NCI-H2227 (cell line): Measurements from ENCODE around the gene MTR.

Experiments used
- DNase-seq: peaks from one replicate; lab custom pipeline; 2025; ENCODE audit not compliant: unreplicated experiment; lab: John Stamatoyannopoulos, UW

The MTR gene

DNA sequence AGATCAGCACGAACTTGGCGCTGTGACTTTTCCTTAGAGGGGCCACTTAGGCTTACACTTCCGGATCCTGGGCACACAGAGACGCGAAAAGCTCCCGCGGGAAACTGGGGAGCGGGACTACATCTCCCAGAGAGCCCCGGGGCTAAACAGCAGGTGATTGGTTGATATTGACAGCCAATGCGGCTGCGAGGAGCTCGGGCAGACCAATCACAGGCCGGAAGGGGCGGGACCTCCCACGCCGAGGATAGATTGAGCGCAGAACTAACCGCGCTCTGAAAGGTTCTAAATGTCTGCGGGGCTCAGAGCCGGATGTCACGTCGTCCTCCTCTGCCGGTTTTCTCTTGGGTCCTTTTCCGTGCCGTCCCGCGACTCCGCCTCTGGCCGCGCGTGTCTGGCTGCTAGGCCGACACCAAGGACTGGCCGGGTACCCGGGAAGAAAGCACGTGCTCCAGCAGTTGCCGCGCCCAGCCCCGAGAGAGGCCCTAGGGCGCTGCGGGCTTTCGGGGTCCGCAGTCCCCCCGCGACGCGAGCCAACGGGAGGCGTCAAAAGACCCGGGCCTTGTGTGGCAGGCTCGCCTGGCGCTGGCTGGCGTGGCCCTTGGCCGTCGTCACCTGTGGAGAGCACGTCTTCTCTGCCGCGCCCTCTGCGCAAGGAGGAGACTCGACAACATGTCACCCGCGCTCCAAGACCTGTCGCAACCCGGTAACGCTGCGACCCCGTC lies at the start of gene MTR:
Gene MTR (plus strand): TSS at position 258 of the 722 bp plus-strand sequence. CDS start 412 bp downstream, at position 670.
- DNase-seq = peak; percentile 99

DNA sequence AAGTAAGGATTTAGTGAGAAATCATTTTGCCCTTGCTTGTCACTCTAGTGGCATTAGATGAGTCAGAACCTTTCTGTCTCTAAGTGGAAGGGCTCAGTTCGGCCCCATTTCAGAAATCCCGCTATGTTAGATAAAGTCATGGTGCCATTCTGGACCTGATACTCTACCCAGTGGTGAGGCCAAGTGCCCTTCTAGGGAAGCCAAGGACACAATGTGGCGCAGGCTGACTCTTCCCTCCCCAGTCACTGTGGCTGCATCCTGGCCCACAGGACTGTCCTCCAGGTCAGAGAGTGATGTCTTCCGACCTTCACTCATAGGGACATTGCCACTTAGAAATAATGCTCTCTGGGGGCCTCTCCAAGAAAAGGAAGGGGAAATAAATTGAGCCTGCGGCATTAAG lies 48.3 kb upstream of the MTR start:
- no peak for DNase-seq

DNA sequence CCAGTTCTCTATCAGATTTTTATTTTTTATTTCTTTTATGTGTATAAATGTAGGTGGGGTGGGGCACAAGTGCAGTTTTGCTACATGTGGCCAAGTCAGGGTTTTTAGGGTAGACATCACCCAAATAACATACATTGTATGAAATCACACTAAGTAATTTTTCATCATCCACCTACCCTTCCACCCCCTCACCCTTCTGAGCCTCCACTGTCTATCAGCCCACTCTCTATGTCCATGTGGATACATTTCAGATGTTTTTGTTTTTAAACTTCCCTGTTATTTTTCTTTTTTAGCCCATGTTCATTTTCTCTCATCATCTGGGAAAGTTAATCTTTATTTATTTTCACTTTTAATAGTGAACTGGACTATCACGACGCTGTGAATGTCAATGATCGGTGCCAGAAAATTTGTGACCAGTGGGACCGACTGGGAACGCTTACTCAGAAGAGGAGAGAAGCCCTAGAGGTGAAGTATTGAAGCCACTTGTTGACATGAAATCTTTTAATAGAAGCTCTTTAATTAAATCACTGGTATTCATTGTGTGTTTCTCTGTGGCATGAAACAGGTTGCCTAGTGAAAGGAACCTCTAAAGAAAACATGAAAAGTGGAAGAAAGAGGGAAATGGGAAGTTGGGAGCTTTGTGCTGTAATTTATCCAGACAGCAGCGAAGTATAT lies 47.6 kb upstream of the MTR start:
- DNase-seq = no peak

DNA sequence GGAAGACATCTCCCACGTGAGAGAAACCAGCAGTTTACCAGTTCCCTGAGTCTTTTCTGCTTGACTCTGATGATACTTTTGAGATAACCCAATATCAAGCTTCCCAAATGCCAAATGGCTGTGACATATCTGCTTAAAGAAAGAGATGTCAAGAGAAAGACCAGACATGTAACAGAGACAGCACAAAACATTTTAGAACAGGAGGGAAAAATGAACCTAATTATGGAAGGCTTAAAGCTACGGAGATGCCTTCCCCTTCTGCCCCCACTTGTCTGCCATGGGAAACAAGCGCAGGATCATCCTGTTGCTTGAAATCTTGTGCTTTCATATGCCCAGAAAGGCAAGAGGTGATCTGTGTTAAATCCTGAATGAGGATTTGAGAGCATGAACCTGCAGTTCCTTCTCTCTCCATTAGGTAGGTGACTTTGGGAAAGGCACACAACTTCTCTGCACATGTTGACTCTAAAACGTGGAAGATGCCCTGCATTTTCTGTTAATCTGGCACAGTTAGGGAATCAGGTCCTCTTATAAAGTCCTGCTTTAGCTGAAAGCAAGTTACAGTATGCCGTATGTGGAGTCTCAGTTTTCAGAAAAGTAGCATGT lies 46.7 kb upstream of the MTR start:
- DNase-seq = no peak

DNA sequence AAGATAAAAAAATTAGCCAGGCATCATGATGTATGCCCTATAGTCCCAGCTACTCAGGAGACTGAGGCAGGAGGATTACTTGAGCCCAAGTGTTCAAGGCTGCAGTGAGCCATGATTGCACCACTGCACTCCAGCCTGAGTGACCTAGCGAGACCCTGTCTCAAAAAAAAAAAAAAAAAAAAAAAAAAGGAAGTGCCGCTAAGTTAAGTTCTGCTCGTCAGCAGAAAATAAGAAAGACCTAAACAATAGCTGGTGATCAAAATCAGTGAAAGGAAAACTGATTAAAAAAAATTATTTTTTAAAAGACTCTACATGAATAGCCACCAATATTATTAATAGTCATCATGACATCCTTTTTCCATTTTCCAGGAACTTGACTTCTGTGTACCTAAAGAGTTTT lies 44.2 kb upstream of the MTR start:
- DNase-seq = no peak

DNA sequence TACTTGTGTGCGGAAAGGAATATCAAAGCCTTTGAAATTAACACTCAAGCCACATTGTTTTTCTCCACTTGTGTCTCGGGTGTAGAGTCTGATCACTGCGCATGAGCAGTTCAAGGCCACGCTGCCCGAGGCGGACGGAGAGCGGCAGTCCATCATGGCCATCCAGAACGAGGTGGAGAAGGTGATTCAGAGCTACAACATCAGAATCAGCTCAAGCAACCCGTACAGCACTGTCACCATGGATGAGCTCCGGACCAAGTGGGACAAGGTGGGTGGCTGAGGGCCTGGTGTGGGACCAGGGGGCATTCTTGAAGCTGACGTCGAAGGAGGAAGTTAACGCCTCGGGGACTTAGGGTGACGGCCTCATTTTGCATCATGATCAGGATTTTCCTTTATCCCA lies 43.7 kb upstream of the MTR start:
- DNase-seq = no peak

DNA sequence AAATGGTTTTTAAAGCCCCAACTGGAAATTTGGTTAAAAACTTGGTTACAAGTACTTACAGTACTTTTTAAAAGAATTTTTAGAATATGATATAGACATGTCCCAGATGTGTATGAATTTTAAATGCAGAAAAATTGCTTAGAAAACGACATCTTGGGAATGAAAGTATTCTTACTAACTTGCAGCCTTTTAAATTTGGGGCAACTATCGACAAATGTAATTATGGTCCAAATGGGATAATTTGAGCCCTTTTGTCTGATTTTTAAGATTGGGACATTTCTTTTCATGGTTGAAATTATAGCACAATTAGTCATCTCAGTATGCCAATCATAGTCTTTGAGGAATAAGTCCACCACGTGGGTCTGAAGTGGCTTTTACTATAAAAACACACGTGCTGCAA lies 43.2 kb upstream of the MTR start:
- no peak for DNase-seq

DNA sequence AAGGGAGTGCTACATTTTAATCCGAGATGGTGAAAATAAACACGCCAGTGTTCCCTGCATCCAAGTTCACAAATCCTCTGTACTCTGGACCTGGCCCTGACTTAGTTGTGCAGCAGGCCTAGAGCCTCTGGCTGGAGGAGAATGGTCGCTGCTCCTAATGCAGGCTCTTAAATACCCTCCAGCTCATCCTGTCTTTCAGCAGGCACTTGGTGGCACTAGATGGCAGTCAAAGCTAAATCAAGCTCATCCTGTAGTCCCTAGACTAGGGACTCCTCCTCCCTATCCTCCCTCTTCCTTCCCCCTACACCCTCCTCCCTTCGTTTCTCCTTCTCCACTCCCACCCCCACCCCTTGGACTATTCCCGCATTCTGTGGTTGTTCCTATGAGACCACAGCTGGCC lies 41.6 kb upstream of the MTR start:
- peak; percentile 17 for DNase-seq

DNA sequence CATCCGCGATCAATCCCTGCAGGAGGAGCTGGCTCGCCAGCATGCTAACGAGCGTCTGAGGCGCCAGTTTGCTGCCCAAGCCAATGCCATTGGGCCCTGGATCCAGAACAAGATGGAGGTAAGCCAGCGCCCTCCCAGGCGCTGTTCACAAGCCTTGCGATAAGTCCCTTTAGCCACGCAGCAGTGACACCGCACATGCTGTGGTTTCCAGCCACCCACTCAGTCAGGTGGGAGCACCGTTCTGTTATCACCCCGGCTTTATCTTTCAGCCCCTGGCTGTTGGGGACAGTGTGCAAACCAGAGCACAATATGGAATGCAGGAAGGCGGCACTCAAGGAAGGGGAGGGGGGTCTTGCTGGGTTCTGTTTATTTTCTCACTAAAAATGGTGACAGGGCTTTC lies 41.1 kb upstream of the MTR start:
- DNase-seq = no peak

DNA sequence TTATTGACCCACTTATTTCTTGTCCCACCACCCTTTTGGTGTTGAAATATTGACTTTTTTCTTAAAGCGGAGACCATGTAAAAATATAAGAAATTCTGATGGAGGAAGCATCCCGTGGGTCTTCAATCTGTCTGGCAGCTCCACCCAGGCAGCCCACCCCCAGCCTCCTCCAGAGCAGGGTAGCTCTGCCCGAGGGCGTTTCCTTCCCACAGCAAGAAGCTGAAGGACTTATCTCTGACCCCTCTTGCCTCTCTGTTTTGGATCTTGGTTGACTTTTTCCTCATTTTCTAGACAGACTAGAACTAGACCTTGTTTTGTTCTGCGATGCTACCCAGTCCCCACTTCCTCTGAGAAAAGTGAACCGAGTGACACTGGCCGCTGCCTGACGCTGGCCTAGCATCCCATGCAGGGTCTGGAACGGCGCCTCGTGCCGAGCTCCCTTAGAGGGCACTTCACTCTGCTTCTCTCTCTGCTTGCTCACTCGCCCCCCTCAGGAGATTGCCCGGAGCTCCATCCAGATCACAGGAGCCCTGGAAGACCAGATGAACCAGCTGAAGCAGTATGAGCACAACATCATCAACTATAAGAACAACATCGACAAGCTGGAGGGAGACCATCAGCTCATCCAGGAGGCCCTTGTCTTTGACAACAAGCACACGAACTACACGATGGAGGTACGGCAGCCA lies 40.4 kb upstream of the MTR start:
- DNase-seq = no peak

DNA sequence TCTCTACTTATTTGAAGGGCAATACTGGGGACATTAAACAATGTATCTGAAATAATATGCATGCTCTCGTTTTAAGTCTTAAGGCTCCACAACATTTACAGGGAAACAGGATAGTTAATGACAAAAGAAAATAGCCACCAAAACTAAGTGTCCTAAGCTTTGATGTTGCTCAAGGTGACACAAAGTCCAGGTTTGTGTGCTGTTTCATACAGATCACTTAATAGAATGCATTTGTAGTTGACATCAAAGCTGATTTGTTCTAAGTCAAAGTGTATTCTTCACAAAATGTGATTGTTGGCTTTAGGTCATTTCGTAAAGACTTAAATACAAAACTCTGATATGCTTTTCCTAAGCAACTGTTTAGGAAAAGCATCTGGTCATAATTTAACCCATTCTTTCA lies 37.5 kb upstream of the MTR start:
- DNase-seq = no peak

DNA sequence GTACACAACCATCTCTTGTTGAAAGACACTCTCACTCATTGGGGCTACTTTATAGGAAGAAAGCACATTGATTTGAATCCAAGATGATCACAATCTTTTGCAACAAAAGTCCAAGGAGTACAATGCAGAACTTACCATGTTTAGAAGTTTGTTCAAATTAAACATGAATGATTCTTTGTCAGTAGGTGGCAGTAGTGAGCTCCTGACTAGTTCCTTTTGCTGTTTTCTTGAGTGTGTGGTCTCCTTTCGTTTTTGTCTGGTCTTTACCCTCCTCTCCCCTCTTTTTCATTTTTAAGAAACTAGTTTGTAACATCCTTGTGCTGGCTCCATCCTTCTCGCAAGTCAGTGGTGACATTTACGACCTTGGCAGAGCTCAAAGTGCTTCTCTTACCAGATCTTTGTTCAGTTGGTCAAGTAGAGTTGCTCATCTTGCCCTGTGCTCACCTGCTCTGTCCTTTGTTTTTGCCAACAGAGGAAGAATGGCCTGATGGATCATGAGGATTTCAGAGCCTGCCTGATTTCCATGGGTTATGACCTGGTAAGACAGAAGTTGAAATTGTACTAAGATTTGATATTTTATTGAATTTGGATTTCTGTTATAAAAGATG lies 35.7 kb upstream of the MTR start:
- peak; percentile 50 for DNase-seq

DNA sequence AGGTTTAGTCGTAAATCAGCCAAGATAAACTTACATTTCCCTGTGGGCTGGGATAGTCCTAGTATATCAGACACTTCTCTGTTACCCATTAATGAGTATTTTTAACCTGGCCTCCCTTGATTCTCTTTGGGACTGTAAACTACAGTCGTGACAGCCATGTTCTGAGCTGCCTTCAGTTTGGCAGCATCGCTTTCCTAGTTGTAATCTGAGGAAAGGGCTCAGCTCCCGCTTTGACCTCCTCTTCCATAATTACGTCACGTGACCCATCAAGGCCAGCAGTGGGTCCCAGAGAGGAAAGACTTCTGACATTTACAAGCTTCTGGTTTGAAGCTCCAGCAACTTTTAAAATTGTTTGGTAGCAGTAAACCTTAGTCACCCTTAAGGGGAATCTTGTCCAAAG lies 34.6 kb upstream of the MTR start:
- no peak for DNase-seq

DNA sequence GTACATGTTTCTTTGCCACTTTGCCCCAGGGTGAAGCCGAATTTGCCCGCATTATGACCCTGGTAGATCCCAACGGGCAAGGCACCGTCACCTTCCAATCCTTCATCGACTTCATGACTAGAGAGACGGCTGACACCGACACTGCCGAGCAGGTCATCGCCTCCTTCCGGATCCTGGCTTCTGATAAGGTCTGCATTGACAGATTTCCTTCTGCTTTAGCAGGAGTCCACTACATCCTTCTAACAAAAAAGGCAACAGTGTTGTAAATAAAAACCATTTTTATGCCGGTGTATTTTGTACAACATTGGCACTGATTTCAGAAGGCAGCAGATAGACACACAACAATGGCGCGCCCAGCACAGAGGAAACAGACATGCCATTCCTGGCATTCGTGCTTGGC lies 34.1 kb upstream of the MTR start:
- no peak for DNase-seq

DNA sequence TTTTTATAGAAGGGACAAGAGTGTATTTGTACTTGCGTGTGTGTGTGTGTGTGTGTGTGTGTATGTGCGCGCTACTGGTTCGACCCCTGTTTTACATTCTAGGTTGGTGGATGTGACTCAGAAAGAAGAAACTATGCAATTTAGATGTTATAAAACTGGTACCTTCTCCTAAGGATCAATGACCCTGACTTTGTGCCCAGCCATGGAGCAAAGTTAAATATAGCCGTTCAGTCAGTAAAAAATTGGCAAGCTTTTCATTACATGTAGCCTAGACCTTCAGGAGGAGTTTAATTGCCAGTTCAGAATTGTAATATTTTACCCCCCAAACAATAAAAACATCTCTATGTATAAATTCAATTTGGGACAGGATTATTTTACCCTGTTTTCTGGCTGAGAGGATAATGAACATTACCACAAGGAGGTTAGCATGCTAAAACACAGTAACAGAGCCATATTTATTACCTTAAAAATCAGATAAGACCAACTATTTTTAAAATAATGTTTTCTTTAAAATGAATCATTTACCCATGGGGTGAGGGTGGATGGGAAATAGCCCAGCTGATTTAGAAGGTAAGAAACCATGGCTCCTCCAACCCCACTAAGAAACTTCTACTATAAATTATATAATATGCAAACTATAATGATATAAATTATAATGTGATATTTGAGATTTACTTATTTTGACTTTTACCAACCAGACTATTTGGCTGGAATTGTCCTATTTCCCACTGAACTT lies 33.5 kb upstream of the MTR start:
- DNase-seq = no peak

DNA sequence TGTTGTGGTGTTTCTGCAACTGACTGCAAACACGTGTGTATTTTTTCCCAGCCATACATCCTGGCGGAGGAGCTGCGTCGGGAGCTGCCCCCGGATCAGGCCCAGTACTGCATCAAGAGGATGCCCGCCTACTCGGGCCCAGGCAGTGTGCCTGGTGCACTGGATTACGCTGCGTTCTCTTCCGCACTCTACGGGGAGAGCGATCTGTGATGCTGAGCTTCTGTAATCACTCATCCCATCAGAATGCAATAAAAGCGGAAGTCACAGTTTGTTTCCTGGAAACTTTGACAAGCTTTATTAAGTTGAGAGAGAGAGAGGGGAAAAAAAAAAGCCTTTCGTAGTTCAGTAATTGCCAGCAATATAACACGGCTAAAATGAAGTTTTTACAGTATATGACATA lies 32.7 kb upstream of the MTR start:
- DNase-seq = no peak

DNA sequence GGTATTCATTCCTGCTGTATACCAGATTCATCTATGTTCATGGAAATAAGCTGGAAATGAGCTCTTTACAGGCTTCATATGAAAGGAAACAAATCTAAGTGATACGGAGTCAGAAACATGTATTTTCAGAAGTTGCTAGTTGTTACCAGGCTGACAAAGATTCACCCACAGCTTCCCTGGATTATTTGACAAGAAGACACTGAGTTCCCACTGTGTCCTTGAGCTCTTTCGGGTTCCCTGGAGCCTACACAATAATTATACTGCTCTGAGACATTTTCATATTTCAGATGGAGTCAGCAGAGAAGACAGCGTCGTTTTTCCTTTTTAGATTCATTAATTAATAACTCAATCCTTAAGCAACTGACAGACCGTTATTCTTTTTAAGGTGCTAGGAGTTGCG lies 29.3 kb upstream of the MTR start:
- no peak for DNase-seq

DNA sequence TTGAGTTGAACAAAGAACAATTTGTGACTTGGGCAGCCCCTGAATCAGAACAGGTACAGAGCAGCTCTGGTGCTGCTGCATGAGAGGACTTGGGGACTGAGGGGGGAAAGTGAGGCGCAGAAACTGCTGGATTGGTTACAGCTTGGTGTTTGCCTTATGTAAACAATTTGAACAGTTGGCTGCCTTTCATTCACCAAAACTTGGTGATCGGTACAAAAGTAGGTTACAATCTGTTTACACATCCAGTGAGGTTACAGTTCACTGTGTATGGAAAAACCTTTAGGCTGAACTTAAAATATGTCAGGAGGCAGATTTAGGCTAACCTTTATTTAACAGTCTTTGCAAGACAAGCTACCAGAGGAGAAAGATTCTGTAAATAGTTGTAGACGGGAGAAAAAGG lies 28.6 kb upstream of the MTR start:
- no peak for DNase-seq

DNA sequence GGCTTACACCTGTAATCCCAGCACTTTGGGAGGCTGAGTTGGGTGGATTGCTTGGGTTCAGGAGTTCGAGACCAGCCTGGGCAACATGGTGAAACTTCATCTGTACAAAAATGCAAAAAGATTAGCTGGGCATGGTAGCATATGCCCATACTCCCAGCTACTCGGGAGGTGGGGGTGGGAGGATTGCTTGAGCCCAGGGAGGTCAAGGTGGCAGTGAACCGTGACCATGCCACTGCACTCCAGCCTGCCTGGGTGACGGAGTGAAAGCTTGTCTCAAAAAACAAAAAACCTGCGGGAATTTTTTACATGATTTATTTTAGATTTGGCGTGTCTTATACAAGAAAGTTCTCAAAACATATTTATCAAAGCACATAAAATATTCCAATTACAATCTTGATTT lies 27.8 kb upstream of the MTR start:
- no peak for DNase-seq

DNA sequence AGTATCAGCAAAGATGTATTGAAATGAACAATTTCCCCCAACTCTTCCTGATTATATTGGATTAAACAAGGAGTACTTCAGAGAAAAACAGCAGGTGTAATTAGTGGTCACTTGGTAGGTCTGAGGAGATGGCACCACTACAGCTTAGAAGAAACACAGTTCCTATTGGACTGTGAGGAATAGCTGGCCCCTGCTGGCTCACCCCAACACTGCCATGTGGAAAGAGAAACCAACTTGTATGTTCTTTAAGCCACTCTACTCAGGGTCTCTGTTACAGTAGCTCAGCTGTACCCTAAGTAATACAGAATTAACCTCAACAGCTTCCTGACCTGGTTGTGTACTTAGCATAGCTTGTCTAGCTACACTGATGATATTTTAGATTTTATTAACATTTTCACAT lies 26.5 kb upstream of the MTR start:
- DNase-seq = no peak

DNA sequence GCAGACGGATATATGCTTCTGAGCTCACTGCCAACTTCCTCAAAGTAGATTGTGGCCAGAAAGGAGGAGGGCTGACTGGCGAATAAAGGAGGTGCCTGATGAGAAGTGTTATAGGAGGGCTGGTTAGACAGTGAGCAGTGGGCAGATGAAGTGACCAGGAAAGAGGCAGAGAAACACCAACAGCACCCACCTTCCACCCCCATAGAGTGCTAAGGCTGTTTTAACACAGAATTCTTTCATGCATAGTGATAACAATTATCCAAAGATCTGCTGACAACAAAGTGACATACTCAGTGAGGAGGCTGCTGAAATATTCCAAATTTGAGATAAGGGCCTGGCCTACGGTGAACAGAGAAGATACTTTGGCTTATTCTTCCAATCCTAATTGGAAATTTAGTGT lies 21.2 kb upstream of the MTR start:
- no peak for DNase-seq
